H9 (cell line): Measurements from ENCODE around the gene PLK2. TPM values are rescaled to one million over a fixed set of nuclear protein-coding genes. Genes with fewer than 3 reads are reported as not detected.

Experiments
- DNase-seq: peaks from one replicate; pipeline ENCODE4 v3.0.0-alpha.2; 2017
- H2AFZ ChIP-seq: one replicate; pipeline ENCODE4 v1.6.1; 2013; ENCODE audit warnings: mild to moderate bottlenecking, low read length, control low read depth, moderate library complexity
- H2AK5ac ChIP-seq: 2 replicates; pipeline ENCODE4 v1.6.1; 2013; ENCODE audit warnings: low read length, control low read depth, mixed read lengths; ENCODE audit not compliant: insufficient read length
- H2BK120ac ChIP-seq: one replicate; pipeline ENCODE4 v1.6.1; 2013; ENCODE audit warnings: low read depth, mild to moderate bottlenecking, low read length, control low read depth, inconsistent platforms; ENCODE audit not compliant: poor library complexity, severe bottlenecking
- H2BK12ac ChIP-seq: 2 replicates; pipeline ENCODE4 v1.6.1; 2013; ENCODE audit warnings: low read length, control low read depth, mixed read lengths, low read depth; ENCODE audit not compliant: insufficient read length
- H2BK15ac ChIP-seq: 2 replicates; pipeline ENCODE4 v1.6.1; 2013; ENCODE audit warnings: low read depth, low read length, control low read depth
- H2BK20ac ChIP-seq: one replicate; pipeline ENCODE4 v1.6.1; 2013; ENCODE audit warnings: low read depth, mild to moderate bottlenecking, low read length, control low read depth, inconsistent platforms; ENCODE audit not compliant: poor library complexity, severe bottlenecking
- H2BK5ac ChIP-seq: 2 replicates; pipeline ENCODE4 v1.6.1; 2013; ENCODE audit warnings: low read length, control low read depth, mixed read lengths; ENCODE audit not compliant: insufficient read length
- H3K14ac ChIP-seq: 2 replicates; pipeline ENCODE4 v1.6.1; 2013; ENCODE audit warnings: low read length, control low read depth; ENCODE audit not compliant: insufficient read depth
- H3K18ac ChIP-seq: 2 replicates; pipeline ENCODE4 v1.6.1; 2013; ENCODE audit warnings: low read depth, mild to moderate bottlenecking, mixed read lengths, low read length, control low read depth; ENCODE audit not compliant: insufficient read length
- H3K23ac ChIP-seq: 2 replicates; pipeline ENCODE4 v1.6.1; 2013; ENCODE audit warnings: low read length, control low read depth, mixed read lengths, low read depth; ENCODE audit not compliant: insufficient read length
- H3K23me2 ChIP-seq: 2 replicates; pipeline ENCODE4 v1.6.1; 2013; ENCODE audit warnings: low read depth, mild to moderate bottlenecking, mixed read lengths, low read length, control low read depth; ENCODE audit not compliant: insufficient read length, poor library complexity, severe bottlenecking
- H3K27ac ChIP-seq: 2 replicates; pipeline ENCODE4 v1.5.1; 2013; ENCODE audit warnings: low read length, control low read depth, mixed read lengths, low read depth; ENCODE audit not compliant: insufficient read length
- H3K27me3 ChIP-seq: 2 replicates; pipeline ENCODE4 v1.6.1; 2013; ENCODE audit warnings: low read length, control low read depth, inconsistent platforms; ENCODE audit not compliant: insufficient read depth
- H3K4ac ChIP-seq: 2 replicates; pipeline ENCODE4 v1.6.1; 2013; ENCODE audit warnings: low read depth, mild to moderate bottlenecking, control low read depth, inconsistent platforms, low read length, moderate library complexity
- H3K4me1 ChIP-seq: 2 replicates; pipeline ENCODE4 v1.6.1; 2013; ENCODE audit warnings: low read length, control low read depth, inconsistent platforms; ENCODE audit not compliant: insufficient read depth
- H3K4me2 ChIP-seq: 2 replicates; pipeline ENCODE4 v1.6.1; 2013; ENCODE audit warnings: low read length, control low read depth, mixed read lengths; ENCODE audit not compliant: insufficient read length, insufficient read depth
- H3K56ac ChIP-seq: 2 replicates; pipeline ENCODE4 v1.6.1; 2013; ENCODE audit warnings: low read depth, mild to moderate bottlenecking, mixed read lengths, low read length, control low read depth; ENCODE audit not compliant: insufficient read length
- H3K79me1 ChIP-seq: 2 replicates; pipeline ENCODE4 v1.6.1; 2013; ENCODE audit warnings: low read depth, mild to moderate bottlenecking, moderate library complexity, low read length, control low read depth, inconsistent platforms; ENCODE audit not compliant: insufficient read depth, poor library complexity, severe bottlenecking
- H3K79me2 ChIP-seq: 2 replicates; pipeline ENCODE4 v1.6.1; 2013; ENCODE audit warnings: low read length, control low read depth, inconsistent platforms; ENCODE audit not compliant: insufficient read depth
- H3K9ac ChIP-seq: 2 replicates; pipeline ENCODE4 v1.6.1; 2013; ENCODE audit warnings: low read length, control low read depth, mixed read lengths; ENCODE audit not compliant: insufficient read length; ENCODE audit errors: extremely low read depth
- H3K9me3 ChIP-seq: one replicate; pipeline ENCODE4 v1.6.1; 2013; ENCODE audit warnings: low read depth, low read length, inconsistent platforms; ENCODE audit not compliant: control insufficient read depth
- H3T11ph ChIP-seq: one replicate; pipeline ENCODE4 v1.6.1; 2013; ENCODE audit warnings: mild to moderate bottlenecking, low read length, control low read depth, inconsistent platforms
- H4K20me1 ChIP-seq: one replicate; pipeline ENCODE4 v1.6.1; 2013; ENCODE audit not compliant: control insufficient read depth, insufficient read length, insufficient read depth
- H4K5ac ChIP-seq: 2 replicates; pipeline ENCODE4 v1.6.1; 2013; ENCODE audit warnings: low read depth, mild to moderate bottlenecking, mixed read lengths, low read length, control low read depth; ENCODE audit not compliant: insufficient read length
- H4K8ac ChIP-seq: replicated peaks from 2 replicates; pipeline ENCODE4 v1.6.1; 2013; ENCODE audit warnings: low read length, control low read depth, mixed read lengths, low read depth; ENCODE audit not compliant: insufficient read length
- H4K91ac ChIP-seq: 2 replicates; pipeline ENCODE4 v1.6.1; 2013; ENCODE audit warnings: low read depth, mild to moderate bottlenecking, moderate library complexity, mixed read lengths, low read length, control low read depth; ENCODE audit not compliant: insufficient read length
- H3K27ac Mint-ChIP-seq, 3 experiments: 2 replicates in 2 of 3; 3 replicates in 1 of 3; pipeline ENCODE4 v1.8.0; 2020 to 2021; ENCODE audit warnings: mixed read lengths in 3 of 3, mild to moderate bottlenecking in 1 of 3, moderate library complexity in 1 of 3
- H3K27me3 Mint-ChIP-seq: 2 replicates; pipeline ENCODE4 v1.8.0; 2021; ENCODE audit warnings: low read depth, mild to moderate bottlenecking, moderate library complexity, mixed read lengths
- H3K36me3 Mint-ChIP-seq, 3 experiments: 2 replicates in 2 of 3; 3 replicates in 1 of 3; pipeline ENCODE4 v1.8.0; 2020 to 2021; ENCODE audit warnings: low read depth in 3 of 3, mixed read lengths in 3 of 3; ENCODE audit not compliant: insufficient read depth in 1 of 3
- H3K4me1 Mint-ChIP-seq, 2 experiments: 2 replicates each; pipeline ENCODE4 v1.8.0; 2020; ENCODE audit warnings: mixed read lengths in 2 of 2
- H3K4me3 Mint-ChIP-seq, 2 experiments: 2 replicates in 1 of 2; 3 replicates in 1 of 2; pipeline ENCODE4 v1.8.0; 2020 to 2021; ENCODE audit warnings: mild to moderate bottlenecking in 2 of 2, mixed read lengths in 2 of 2, moderate library complexity in 1 of 2
- H3K9me3 Mint-ChIP-seq, 2 experiments: 2 replicates in 1 of 2; 3 replicates in 1 of 2; pipeline ENCODE4 v1.8.0; 2020; ENCODE audit warnings: mild to moderate bottlenecking in 2 of 2, mixed read lengths in 2 of 2, moderate library complexity in 1 of 2
- WGBS: extraction: QIAGEN DNeasy Blood & Tissue Kit; methylation state at CpG from one replicate; pipeline ENCODE4 v1.1.7; 2013; ENCODE audit warnings: missing lambda C conversion rate, low lambda C conversion rate, mixed read lengths; ENCODE audit not compliant: insufficient read length; ENCODE audit errors: extremely low coverage; 5-methylcytosine and 5-hydroxymethylcytosine counted together
- total RNA-seq: library from RNA; stranded (reverse); gene quantifications from 2 replicates; pipeline ENCODE4 v1.2.1, GENCODE V29; 2021
- TF ChIP-seq, protein P1 (sequence below): fragments of 200-600 bp; sonication (generic); conservative IDR thresholded peaks from 3 replicates; pipeline ENCODE4 v1.8.0; 2021; ENCODE audit warnings: antibody characterized with exemption, mild to moderate bottlenecking

PLK2 gene
- total RNA-seq, 1 experiment from 2014 or later = 26.2 TPM

DNA sequence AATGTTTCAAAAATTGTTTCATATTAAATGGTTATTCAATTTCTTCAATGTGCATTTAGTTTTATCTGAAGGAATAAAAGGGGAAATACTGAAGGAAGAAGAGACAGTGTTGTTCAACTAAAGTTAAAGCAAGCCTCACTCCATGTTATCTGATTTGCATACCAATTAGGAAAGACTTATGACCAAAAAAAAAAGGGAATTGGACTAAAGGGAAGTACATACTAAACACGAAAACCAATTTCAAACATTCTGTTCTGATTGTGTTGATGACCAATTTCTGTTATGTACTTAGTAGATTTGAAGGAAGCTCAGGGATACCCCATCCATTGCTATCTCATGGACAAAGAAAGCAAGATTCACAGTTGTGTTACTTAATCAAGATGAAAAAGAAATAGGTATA, 26.4 kb upstream of the PLK2 start:
- no peak overlapping the region for H2BK12ac ChIP-seq
- H3K79me2 ChIP-seq = no peaks in the 10 kb centered on the region
- Mint-ChIP-seq H3K4me3 (no peak overlapping the region), H3K9me3 (no peaks in the 10 kb centered on the region), H3K27me3 (no peaks in the 10 kb centered on the region), H3K36me3 (no peaks in the 10 kb centered on the region), H3K4me1 (peaks cover 13 to 20% of the 10 kb centered on the region in 2 experiments), H3K27ac (no peak overlapping the region)
- H2BK120ac ChIP-seq = no peak overlapping the region
- no peak for DNase-seq
- H4K8ac ChIP-seq = no peak overlapping the region
- no peak overlapping the region for H3K27ac ChIP-seq
- no peak overlapping the region for H3T11ph ChIP-seq
- H2AFZ ChIP-seq = no peak overlapping the region
- no peak overlapping the region for H4K5ac ChIP-seq
- TF ChIP-seq, protein P1, sequence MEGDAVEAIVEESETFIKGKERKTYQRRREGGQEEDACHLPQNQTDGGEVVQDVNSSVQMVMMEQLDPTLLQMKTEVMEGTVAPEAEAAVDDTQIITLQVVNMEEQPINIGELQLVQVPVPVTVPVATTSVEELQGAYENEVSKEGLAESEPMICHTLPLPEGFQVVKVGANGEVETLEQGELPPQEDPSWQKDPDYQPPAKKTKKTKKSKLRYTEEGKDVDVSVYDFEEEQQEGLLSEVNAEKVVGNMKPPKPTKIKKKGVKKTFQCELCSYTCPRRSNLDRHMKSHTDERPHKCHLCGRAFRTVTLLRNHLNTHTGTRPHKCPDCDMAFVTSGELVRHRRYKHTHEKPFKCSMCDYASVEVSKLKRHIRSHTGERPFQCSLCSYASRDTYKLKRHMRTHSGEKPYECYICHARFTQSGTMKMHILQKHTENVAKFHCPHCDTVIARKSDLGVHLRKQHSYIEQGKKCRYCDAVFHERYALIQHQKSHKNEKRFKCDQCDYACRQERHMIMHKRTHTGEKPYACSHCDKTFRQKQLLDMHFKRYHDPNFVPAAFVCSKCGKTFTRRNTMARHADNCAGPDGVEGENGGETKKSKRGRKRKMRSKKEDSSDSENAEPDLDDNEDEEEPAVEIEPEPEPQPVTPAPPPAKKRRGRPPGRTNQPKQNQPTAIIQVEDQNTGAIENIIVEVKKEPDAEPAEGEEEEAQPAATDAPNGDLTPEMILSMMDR = no peak
- H3K27me3 ChIP-seq = no peaks in the 10 kb centered on the region
- no peak overlapping the region for H3K23ac ChIP-seq
- H2BK20ac ChIP-seq = no peak overlapping the region
- H2AK5ac ChIP-seq = no peak overlapping the region
- H2BK15ac ChIP-seq = no peak overlapping the region
- no peak overlapping the region for H3K9ac ChIP-seq
- no CpG with 5 or more reads among the region's 1 CpG for WGBS
- no peaks in the 10 kb centered on the region; the same call in 1 of the 2 replicates for H3K4me1 ChIP-seq
- no peaks in the 10 kb centered on the region for H3K79me1 ChIP-seq
- no peaks in the 10 kb centered on the region for H4K20me1 ChIP-seq
- H3K18ac ChIP-seq = no peak overlapping the region
- H3K56ac ChIP-seq = no peak overlapping the region
- no peak overlapping the region for H3K4me2 ChIP-seq
- H3K23me2 ChIP-seq = no peaks in the 10 kb centered on the region
- no peak overlapping the region for H4K91ac ChIP-seq
- H3K9me3 ChIP-seq = no peaks in the 10 kb centered on the region
- no peak overlapping the region for H3K4ac ChIP-seq
- no peak overlapping the region for H2BK5ac ChIP-seq
- H3K14ac ChIP-seq = no peak overlapping the region
